OCI-LY3 (cell line): ENCODE data around the gene SSU72.

ENCODE experiments used
- H2AFZ ChIP-seq: fragments of 200-600, 300-600 bp; shearing (Covaris generic); 2 replicates; pipeline ENCODE4 v1.6.0; 2014; ENCODE audit warnings: antibody characterized with exemption, low read depth, low read length
- H3K27ac ChIP-seq: fragments of 200-600, 300-600 bp; sonication (generic); 2 replicates; pipeline ENCODE4 v1.5.1; 2014; ENCODE audit warnings: mild to moderate bottlenecking, low read length, moderate library complexity, mixed read lengths
- H3K27me3 ChIP-seq: fragments of 200-600, 300-600 bp; sonication (generic); 2 replicates; pipeline ENCODE4 v1.6.1; 2014; ENCODE audit warnings: low read depth, low read length, mixed read lengths
- H3K36me3 ChIP-seq: fragments of 200-600, 300-600 bp; sonication (generic); replicated peaks from 2 replicates; pipeline ENCODE3; 2014; ENCODE audit warnings: low read depth, low read length, mixed read lengths
- H3K4me1 ChIP-seq: fragments of 300-600, 200-600 bp; sonication (generic); 2 replicates; pipeline ENCODE4 v1.6.1; 2014; ENCODE audit warnings: low read length, mixed read lengths
- H3K4me2 ChIP-seq: fragments of 200-600, 300-600 bp; sonication (generic); 2 replicates; pipeline ENCODE4 v1.6.1; 2014; ENCODE audit warnings: low read length, mixed read lengths
- H3K4me3 ChIP-seq: fragments of 300-600, 200-600 bp; sonication (generic); 2 replicates; pipeline ENCODE4 v1.5.1; 2014; ENCODE audit warnings: antibody characterized with exemption, mild to moderate bottlenecking, low read length, moderate library complexity
- H3K79me2 ChIP-seq: fragments of 300-600, 200-600 bp; shearing (Covaris generic); 2 replicates; pipeline ENCODE4 v1.6.1; 2014; ENCODE audit warnings: mild to moderate bottlenecking, low read length, mixed read lengths
- H3K9ac ChIP-seq: fragments of 300-600, 200-600 bp; shearing (Covaris generic); 2 replicates; pipeline ENCODE4 v1.6.0; 2014; ENCODE audit warnings: mild to moderate bottlenecking, low read length, moderate library complexity
- H3K9me3 ChIP-seq: fragments of 200-600, 300-600 bp; shearing (Covaris generic); 2 replicates; pipeline ENCODE4 v1.6.1; 2014; ENCODE audit warnings: low read length, mixed read lengths; ENCODE audit not compliant: insufficient read depth
- H4K20me1 ChIP-seq: fragments of 200-600, 300-600 bp; sonication (generic); 2 replicates; pipeline ENCODE4 v1.6.1; 2016; ENCODE audit warnings: low read length, mixed read lengths; ENCODE audit not compliant: insufficient read depth
- CTCF ChIP-seq: fragments of 200-600, 300-600 bp; sonication (generic); IDR thresholded peaks from 2 replicates; pipeline ENCODE4 v1.5.1; 2014; ENCODE audit warnings: antibody characterized with exemption, low read length, low read depth
- EZH2phosphoT487 ChIP-seq: fragments of 200-600 bp; shearing (Covaris generic); IDR thresholded peaks from 2 replicates; pipeline ENCODE4 v1.6.1; 2018; ENCODE audit warnings: antibody characterized with exemption, mixed run types, low read depth

Gene SSU72

GRCh38 chr1:1542766-1543705, 31.6 kb downstream of the SSU72 start:
- H4K20me1 ChIP-seq: no peaks in the 10 kb centered on the region
- no peak overlapping the region for H3K9ac ChIP-seq
- no peak overlapping the region for H3K4me3 ChIP-seq
- H3K4me2 ChIP-seq: no peak overlapping the region
- H2AFZ ChIP-seq: no peak overlapping the region
- TF ChIP-seq EZH2phosphoT487 (no peak), CTCF (no peak)
- H3K36me3 ChIP-seq: no peaks in the 10 kb centered on the region
- no peaks in the 10 kb centered on the region for H3K9me3 ChIP-seq
- H3K79me2 ChIP-seq: no peaks in the 10 kb centered on the region
- H3K4me1 ChIP-seq: no peaks in the 10 kb centered on the region
- no peaks in the 10 kb centered on the region for H3K27me3 ChIP-seq
- H3K27ac ChIP-seq: no peak overlapping the region

- H3K4me2 ChIP-seq: no peak overlapping the region
- H3K36me3 ChIP-seq: no peaks in the 10 kb centered on the region
- no peaks in the 10 kb centered on the region for H3K9me3 ChIP-seq
- H2AFZ ChIP-seq: no peak overlapping the region
- TF ChIP-seq EZH2phosphoT487: no peak
- TF ChIP-seq CTCF: no peak
- H3K9ac ChIP-seq: no peak overlapping the region
- H3K79me2 ChIP-seq: no peaks in the 10 kb centered on the region
- no peaks in the 10 kb centered on the region for H3K4me1 ChIP-seq
- H4K20me1 ChIP-seq: no peaks in the 10 kb centered on the region
- H3K4me3 ChIP-seq: no peak overlapping the region
- no peaks in the 10 kb centered on the region for H3K27me3 ChIP-seq
- no peak overlapping the region for H3K27ac ChIP-seq
Observed at GRCh38 chr1:1541956-1542765, 32.5 kb downstream of the SSU72 start.

GRCh38 chr1:1540818-1541628, 33.6 kb downstream of the SSU72 start:
- no peaks in the 10 kb centered on the region for H3K27me3 ChIP-seq
- H3K9me3 ChIP-seq: no peaks in the 10 kb centered on the region
- no peaks in the 10 kb centered on the region for H3K4me1 ChIP-seq
- H4K20me1 ChIP-seq: no peaks in the 10 kb centered on the region
- no peak overlapping the region for H2AFZ ChIP-seq
- H3K79me2 ChIP-seq: no peaks in the 10 kb centered on the region
- H3K4me2 ChIP-seq: no peak overlapping the region
- TF ChIP-seq EZH2phosphoT487 (no peak), CTCF (no peak)
- H3K36me3 ChIP-seq: no peaks in the 10 kb centered on the region
- no peak overlapping the region for H3K4me3 ChIP-seq
- no peak overlapping the region for H3K27ac ChIP-seq
- no peak overlapping the region for H3K9ac ChIP-seq
